K562 (cell line): ENCODE data around the gene FAM117A. TPM values are rescaled to one million over a fixed set of nuclear protein-coding genes. Genes with fewer than 3 reads are reported as not detected.

Experiments
- ADNP ChIP-seq: fragments of 200-800 bp; sonication (Bioruptor generic); IDR thresholded peaks from 2 replicates; pipeline ENCODE4 v1.6.1; 2016; ENCODE audit warnings: missing genetic modification characterization, missing compliant biosample characterization
- FOXK1 ChIP-seq: sonication (generic); formaldehyde crosslinking; IDR thresholded peaks from 2 replicates; pipeline ENCODE4 v1.8.0; 2022; ENCODE audit warnings: missing genetic modification reagents, mild to moderate bottlenecking, borderline replicate concordance
- HDAC3 ChIP-seq: fragments of 450-650 bp; IDR thresholded peaks from 2 replicates; pipeline ENCODE4 v1.6.1; 2018; ENCODE audit warnings: borderline replicate concordance, mild to moderate bottlenecking, moderate library complexity; ENCODE audit not compliant: partially characterized antibody
- KAT8 ChIP-seq: fragments of 450-650 bp; IDR thresholded peaks from 2 replicates; pipeline ENCODE4 v1.6.1; 2016; ENCODE audit warnings: low read depth, mild to moderate bottlenecking
- MYBL2 ChIP-seq, 2 experiments: fragments of 450-650 bp in 1 of 2; sonication (generic) in 1 of 2; formaldehyde crosslinking in 1 of 2; IDR thresholded peaks; 2 replicates each; pipeline versions ENCODE4 v1.6.1 to v1.8.1; 2017 to 2022; ENCODE audit warnings: borderline replicate concordance in 1 of 2, inconsistent platforms in 1 of 2, low read depth in 1 of 2, mild to moderate bottlenecking in 1 of 2, missing genetic modification reagents in 1 of 2, moderate library complexity in 1 of 2
- NFATC3 ChIP-seq: fragments of 450-650 bp; IDR thresholded peaks from 2 replicates; pipeline ENCODE4 v1.6.1; 2017; ENCODE audit warnings: mild to moderate bottlenecking
- POLR2AphosphoS5 ChIP-seq: IDR thresholded peaks from 2 replicates; pipeline ENCODE4 v1.6.1; 2011; ENCODE audit warnings: mild to moderate bottlenecking, low read depth, low read length, moderate library complexity; ENCODE audit not compliant: control insufficient read depth, insufficient read depth
- SAFB ChIP-seq: fragments of 200-400 bp; formaldehyde crosslinking; IDR thresholded peaks from 2 replicates; pipeline ENCODE4 v1.6.1; 2017; ENCODE audit warnings: low read depth, low read length, borderline replicate concordance
- SREBF2 ChIP-seq: sonication (generic); formaldehyde crosslinking; IDR thresholded peaks from 2 replicates; pipeline ENCODE4 v1.4.0; 2020; ENCODE audit warnings: mild to moderate bottlenecking, missing genetic modification reagents
- TARDBP ChIP-seq: fragments of 450-650 bp; IDR thresholded peaks from 2 replicates; pipeline ENCODE4 v1.6.1; 2016
- TFAM ChIP-seq: fragments of 250-450 bp; sonication (Bioruptor Pico); conservative IDR thresholded peaks from 2 replicates; pipeline ENCODE4 v1.5.0; 2021; ENCODE audit warnings: mild to moderate bottlenecking, moderate library complexity
- ZBTB7A ChIP-seq: IDR thresholded peaks from 2 replicates; pipeline ENCODE4 v1.6.1; 2011; ENCODE audit warnings: low read depth, mild to moderate bottlenecking, low read length, moderate library complexity, borderline replicate concordance; ENCODE audit not compliant: control insufficient read depth
- ZNF12 ChIP-seq: sonication (generic); formaldehyde crosslinking; IDR thresholded peaks from 2 replicates; pipeline ENCODE4 v1.4.0; 2020; ENCODE audit warnings: mild to moderate bottlenecking, missing genetic modification reagents
- ZNF146 ChIP-seq: IDR thresholded peaks from one replicate; pipeline ENCODE4 v1.6.1; 2018; ENCODE audit warnings: missing compliant biosample characterization; ENCODE audit not compliant: unreplicated experiment
- ZNF253 ChIP-seq: fragments of 250-450 bp; sonication (Bioruptor Pico); conservative IDR thresholded peaks from 2 replicates; pipeline ENCODE4 v1.6.1; 2021; ENCODE audit warnings: mild to moderate bottlenecking
- ZNF347 ChIP-seq: fragments of 450-650 bp; formaldehyde crosslinking; IDR thresholded peaks from 2 replicates; pipeline ENCODE4 v1.4.0; 2020; ENCODE audit warnings: low read depth, mild to moderate bottlenecking, moderate library complexity
- polyA plus RNA-seq, 8 experiments: library from polyadenylated mRNA; depleted of rRNA in 4 of 8; stranded (reverse) in 5 of 8; unstranded in 3 of 8; fragments of >200 nt; fragmentation: Nextera tagmentation in 2 of 8; fragmentation: Illumina TruSeq in 1 of 8; extraction: Ambion mirVana in 2 of 8; extraction: Trizol in 1 of 8; gene quantifications; 2 replicates each; pipeline versions ENCODE4 v1.2.1 to v1.2.3, GENCODE V29; 2011 to 2014; ENCODE audit warnings: inconsistent platforms in 1 of 8, missing spikeins in 1 of 8
- total RNA-seq, 7 experiments: library from RNA; depleted of rRNA in 6 of 7; stranded (reverse); fragments of >200 nt in 6 of 7; fragmentation: Illumina TruSeq in 2 of 7; extraction: Trizol in 2 of 7; gene quantifications; 2 replicates each; pipeline versions ENCODE4 v1.2.1 to v1.2.3, GENCODE V29; 2011 to 2021; ENCODE audit warnings: low replicate concordance in 1 of 7
- TF ChIP-seq, protein P1 (sequence below): sonication (generic); formaldehyde crosslinking; IDR thresholded peaks from 2 replicates; pipeline ENCODE4 v1.9.0; 2022; ENCODE audit warnings: mild to moderate bottlenecking, missing genetic modification reagents
- TF ChIP-seq, protein P2 (sequence below): sonication (generic); formaldehyde crosslinking; IDR thresholded peaks from 2 replicates; pipeline ENCODE4 v1.8.1; 2023; ENCODE audit warnings: mild to moderate bottlenecking, missing genetic modification reagents
- TF ChIP-seq, protein P3 (sequence below): sonication (generic); formaldehyde crosslinking; IDR thresholded peaks from 2 replicates; pipeline ENCODE4 v1.8.0; 2022; ENCODE audit warnings: mild to moderate bottlenecking, missing genetic modification reagents
- TF ChIP-seq, protein P4 (sequence below): fragments of 250-450 bp; sonication (Bioruptor Pico); IDR thresholded peaks from 2 replicates; pipeline ENCODE4 v1.8.0; 2021; ENCODE audit warnings: moderate library complexity, mild to moderate bottlenecking, inconsistent platforms
- TF ChIP-seq, protein P5 (sequence below): fragments of 250-450 bp; sonication (Bioruptor Pico); IDR thresholded peaks from 2 replicates; pipeline ENCODE4 v1.5.0; 2021

Gene FAM117A
- total and polyA plus RNA-seq, 9 of the 15 experiments (the other 6 are each of a cell fraction or from before 2014, with no cell fraction given) = 3.1 to 79.7 (median 36.6) TPM

DNA sequence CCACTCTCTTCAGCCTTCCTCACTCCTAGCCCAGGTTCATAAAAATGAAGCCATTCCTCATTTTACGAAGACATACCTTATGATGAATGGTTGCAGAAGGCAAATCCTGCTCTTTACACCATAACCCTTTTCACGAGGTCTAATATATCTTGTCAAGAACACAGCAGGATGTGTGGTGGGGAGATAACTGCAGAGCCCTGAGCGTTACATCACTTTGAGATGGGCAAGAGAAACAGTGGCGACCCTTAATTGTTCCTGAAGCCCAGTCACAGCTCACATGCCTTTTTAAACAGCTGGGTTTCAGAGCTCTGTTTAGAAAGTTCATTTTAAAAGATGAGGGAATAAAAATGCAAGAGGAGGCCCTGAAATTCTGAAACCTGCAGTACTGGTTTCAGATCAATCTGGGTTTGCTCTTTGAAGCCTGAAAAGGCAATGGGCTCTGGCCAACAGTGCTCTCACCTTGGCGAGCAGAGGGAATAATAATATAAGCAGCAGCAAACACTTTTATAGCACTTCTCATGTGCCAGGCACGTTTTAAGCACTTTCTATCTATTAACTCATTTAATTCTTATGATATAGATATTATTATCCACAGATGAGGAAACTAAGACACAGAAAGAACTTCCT, 2.9 kb downstream of the FAM117A start (continued):
- TF ChIP-seq HDAC3 (peak; percentile 52), MYBL2 (IDR thresholded peaks at IDR 0.05; ENCODE audit: low read depth) (no peak), MYBL2 (CRISPR knock-in tag; IDR thresholded peaks at IDR 0.05; ENCODE audit: borderline replicate concordance) (no peak), SREBF2 (CRISPR knock-in tag) (no peak), POLR2AphosphoS5 (peak; percentile 81; the same call in 1 of the 2 replicates), ZNF347 (CRISPR knock-in tag) (no peak), ADNP (tag) (no peak), TARDBP (no peak), KAT8 (no peak), ZNF146 (CRISPR knock-in tag) (no peak), ZNF253 (CRISPR knock-in tag) (no peak), SAFB (no peak), ZNF12 (no peak), FOXK1 (no peak), NFATC3 (no peak), TFAM (CRISPR knock-in tag) (no peak), ZBTB7A (peak; percentile 70; the same call in 1 of the 2 replicates)
- TF ChIP-seq, protein P1, sequence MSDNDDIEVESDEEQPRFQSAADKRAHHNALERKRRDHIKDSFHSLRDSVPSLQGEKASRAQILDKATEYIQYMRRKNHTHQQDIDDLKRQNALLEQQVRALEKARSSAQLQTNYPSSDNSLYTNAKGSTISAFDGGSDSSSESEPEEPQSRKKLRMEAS (CRISPR knock-in tag) = no peak
- TF ChIP-seq, protein P2, sequence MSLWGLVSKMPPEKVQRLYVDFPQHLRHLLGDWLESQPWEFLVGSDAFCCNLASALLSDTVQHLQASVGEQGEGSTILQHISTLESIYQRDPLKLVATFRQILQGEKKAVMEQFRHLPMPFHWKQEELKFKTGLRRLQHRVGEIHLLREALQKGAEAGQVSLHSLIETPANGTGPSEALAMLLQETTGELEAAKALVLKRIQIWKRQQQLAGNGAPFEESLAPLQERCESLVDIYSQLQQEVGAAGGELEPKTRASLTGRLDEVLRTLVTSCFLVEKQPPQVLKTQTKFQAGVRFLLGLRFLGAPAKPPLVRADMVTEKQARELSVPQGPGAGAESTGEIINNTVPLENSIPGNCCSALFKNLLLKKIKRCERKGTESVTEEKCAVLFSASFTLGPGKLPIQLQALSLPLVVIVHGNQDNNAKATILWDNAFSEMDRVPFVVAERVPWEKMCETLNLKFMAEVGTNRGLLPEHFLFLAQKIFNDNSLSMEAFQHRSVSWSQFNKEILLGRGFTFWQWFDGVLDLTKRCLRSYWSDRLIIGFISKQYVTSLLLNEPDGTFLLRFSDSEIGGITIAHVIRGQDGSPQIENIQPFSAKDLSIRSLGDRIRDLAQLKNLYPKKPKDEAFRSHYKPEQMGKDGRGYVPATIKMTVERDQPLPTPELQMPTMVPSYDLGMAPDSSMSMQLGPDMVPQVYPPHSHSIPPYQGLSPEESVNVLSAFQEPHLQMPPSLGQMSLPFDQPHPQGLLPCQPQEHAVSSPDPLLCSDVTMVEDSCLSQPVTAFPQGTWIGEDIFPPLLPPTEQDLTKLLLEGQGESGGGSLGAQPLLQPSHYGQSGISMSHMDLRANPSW = no peak
- TF ChIP-seq, protein P3, sequence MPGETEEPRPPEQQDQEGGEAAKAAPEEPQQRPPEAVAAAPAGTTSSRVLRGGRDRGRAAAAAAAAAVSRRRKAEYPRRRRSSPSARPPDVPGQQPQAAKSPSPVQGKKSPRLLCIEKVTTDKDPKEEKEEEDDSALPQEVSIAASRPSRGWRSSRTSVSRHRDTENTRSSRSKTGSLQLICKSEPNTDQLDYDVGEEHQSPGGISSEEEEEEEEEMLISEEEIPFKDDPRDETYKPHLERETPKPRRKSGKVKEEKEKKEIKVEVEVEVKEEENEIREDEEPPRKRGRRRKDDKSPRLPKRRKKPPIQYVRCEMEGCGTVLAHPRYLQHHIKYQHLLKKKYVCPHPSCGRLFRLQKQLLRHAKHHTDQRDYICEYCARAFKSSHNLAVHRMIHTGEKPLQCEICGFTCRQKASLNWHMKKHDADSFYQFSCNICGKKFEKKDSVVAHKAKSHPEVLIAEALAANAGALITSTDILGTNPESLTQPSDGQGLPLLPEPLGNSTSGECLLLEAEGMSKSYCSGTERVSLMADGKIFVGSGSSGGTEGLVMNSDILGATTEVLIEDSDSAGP = no peak
- TF ChIP-seq, protein P4, sequence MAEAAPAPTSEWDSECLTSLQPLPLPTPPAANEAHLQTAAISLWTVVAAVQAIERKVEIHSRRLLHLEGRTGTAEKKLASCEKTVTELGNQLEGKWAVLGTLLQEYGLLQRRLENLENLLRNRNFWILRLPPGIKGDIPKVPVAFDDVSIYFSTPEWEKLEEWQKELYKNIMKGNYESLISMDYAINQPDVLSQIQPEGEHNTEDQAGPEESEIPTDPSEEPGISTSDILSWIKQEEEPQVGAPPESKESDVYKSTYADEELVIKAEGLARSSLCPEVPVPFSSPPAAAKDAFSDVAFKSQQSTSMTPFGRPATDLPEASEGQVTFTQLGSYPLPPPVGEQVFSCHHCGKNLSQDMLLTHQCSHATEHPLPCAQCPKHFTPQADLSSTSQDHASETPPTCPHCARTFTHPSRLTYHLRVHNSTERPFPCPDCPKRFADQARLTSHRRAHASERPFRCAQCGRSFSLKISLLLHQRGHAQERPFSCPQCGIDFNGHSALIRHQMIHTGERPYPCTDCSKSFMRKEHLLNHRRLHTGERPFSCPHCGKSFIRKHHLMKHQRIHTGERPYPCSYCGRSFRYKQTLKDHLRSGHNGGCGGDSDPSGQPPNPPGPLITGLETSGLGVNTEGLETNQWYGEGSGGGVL (CRISPR knock-in tag) = no peak
- TF ChIP-seq, protein P5, sequence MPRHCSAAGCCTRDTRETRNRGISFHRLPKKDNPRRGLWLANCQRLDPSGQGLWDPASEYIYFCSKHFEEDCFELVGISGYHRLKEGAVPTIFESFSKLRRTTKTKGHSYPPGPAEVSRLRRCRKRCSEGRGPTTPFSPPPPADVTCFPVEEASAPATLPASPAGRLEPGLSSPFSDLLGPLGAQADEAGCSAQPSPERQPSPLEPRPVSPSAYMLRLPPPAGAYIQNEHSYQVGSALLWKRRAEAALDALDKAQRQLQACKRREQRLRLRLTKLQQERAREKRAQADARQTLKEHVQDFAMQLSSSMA = no peak
